IPS DF 4.7 (cell line): ENCODE data around the gene EEF1G.

Source experiments
- DNase-seq: peaks from one replicate; pipeline ENCODE4 v3.0.0-alpha.2; 2013; ENCODE audit warnings: low spot score; ENCODE audit errors: extremely low read depth

The EEF1G gene

DNA sequence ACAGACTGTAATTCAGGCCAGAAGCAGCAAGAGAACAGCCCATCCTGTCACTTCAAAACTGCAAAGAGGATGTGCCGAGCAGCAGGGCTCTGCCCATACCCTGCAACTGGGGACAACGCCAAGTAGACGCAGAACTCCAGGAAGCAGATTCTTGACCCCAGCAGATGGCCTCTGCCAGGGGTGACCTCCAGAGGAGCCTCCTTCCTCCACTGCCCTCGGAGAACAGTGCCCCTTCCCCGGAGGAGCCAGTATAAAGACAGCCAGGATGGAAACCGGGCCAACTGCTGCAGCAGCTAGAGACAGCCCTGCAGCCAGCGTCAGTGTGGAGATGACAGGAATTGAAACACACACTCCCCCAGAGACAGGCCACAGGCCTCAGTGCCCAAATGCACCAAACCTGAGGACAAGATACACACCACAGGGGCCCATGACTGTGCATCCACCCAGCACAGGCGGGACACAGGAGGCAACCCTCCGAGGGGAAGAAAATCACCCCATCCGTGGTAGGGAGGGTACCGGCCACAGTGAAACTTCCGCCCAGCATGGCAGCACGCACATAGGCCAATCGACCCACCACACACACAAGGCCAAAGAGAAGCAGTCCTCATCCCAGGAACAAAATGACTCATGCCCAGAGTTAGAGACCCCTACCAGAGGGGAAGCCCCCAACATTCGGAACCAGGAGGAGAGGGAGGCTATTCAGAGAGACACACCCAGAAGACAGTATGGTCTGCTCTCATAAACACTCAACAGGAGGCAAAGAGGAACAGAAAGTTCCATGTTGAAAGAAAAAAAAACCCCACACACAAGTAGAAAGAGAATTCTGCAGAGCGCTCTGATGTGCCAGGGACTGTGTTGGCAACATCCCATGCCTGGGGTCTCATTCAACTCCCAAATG lies 32.6 kb downstream of the EEF1G start:
- no peak for DNase-seq

- DNase-seq: no peak
Measured at GRCh38 chr11:62539238-62539925, 34.3 kb downstream of the EEF1G start.

DNA sequence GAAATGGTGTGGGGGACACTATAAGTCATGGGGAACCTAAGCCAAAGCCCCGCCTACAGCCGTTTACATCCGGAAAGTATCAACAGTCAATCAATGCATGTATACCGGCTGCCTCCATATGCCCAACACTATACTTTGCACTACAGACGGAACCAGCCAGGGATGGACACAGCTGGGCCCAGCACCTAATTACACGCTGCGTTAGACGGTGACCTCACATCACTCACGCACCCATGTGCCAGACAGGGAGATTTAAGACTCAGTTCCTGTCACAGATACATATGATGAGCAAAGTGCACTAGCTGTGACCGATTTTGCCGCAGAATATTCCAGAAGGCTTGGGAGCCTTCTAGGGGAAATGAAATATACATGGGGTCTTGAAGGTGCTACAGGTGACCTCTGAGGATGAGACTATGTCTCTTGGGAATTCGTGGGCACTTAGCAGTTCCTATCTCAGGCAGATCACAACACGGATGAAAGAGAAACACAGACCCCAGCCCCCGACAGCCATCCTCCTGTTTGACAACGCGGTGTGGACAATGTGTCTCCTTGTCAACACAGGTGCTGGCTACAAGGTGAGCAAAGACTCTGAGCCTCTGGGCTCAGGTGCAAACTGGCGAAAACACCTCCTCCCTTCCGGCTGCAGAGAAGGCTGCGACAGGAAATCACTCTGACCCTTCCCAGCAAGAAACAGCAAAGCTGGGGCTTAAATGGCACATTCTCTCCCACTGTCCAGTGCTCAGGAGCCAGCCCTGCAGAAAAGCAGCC lies 35.0 kb downstream of the EEF1G start:
- no peak for DNase-seq

GRCh38 chr11:62536301-62536957 lies 37.3 kb downstream of the EEF1G start:
- DNase-seq: no peak

GRCh38 chr11:62535802-62536201 lies 37.9 kb downstream of the EEF1G start:
- DNase-seq: no peak

- no peak for DNase-seq
Measured at GRCh38 chr11:62534779-62535545, 38.7 kb downstream of the EEF1G start.

DNA sequence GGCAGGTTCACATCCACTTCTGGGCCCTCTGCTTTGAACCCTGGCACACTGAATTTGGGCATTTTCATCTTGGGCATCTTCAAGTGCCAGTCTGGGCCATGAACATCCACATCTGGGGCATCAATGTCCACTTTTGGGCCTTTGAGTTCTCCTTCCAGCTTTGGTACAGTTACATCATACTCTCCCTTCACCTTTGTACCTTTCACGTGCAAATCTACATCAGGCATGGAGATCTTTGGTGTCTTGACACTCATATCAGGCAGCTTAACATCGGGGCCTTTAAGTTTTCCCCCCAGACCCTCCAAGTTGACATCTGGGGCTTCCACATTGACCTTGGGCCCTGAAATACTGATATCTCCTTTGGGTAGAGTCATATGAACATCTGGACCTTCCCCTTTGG lies 41.6 kb downstream of the EEF1G start:
- no peak for DNase-seq

DNA sequence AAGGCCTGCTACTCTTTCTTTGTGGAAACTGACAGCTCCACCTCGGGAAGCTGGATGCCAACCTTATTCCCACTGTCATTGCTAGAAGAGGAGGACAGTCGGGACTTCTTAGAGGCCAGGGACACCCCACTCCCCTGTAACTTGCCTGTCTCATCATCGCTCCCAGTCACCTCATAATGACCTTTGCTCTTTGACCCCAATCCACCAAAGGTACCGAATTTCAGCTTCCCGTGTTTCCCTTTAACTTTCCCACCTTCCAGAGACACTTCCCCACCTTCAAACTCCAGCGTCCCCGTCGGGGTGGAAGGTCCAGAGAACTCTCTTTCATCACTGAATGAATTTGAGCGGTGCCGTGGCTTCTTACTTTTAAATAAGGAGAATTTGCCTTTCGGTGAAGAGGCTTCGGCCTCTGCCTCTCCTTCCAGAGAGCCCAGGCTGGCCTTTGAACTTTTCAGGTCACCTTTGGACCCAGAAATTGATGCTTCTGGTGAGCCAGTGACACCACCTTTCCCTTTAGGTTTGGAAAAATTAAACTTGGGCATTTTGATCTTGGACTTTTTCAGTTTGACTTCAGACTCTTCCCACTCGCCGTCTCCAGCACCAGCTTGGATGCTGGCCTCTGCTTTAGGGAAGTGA lies 56.8 kb downstream of the EEF1G start:
- DNase-seq: no peak

DNA sequence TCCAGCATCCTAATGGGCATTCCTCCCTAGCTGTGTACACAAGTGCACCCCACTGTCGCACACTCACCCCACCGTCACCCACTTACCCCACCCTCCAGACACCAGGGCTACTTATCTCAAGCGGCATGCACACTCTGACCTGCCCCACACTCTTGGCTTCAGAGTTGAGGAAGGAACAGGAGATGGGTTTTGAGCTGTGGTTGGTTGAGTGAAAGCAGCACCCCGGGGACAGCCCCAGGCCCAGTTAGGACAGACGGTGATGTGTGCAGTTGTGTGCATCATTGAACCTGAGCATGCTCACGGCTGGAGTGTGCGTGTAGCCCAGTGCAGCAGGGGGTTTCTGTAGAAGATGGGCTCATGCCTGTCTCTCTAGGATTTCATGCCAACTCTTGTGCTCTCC lies 59.5 kb downstream of the EEF1G start:
- DNase-seq: no peak

- no peak for DNase-seq
Measured at GRCh38 chr11:62513626-62514025, 60.1 kb downstream of the EEF1G start.

DNA sequence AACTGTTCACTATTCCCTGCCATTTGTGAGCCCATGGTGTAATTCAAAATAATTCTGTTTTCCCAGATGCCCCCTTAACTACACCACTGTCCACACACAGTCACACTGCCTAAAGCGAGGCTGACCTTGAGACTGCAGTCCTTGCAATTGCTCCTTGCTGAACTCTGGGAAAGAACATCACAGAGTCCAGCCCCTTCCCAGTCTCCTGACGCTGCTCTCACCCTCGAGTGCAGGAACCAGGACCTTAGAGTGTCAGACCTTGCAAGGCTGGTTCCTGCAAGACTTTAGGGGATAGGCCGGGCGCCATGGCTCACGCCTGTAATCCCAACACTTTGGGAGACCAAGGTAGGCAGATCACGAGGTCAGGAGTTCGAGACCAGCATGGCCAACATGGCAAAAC lies 60.7 kb downstream of the EEF1G start:
- DNase-seq: no peak
